Effector memory CD8-positive, alpha-beta T cell (primary cell): ENCODE data around the gene KPNA1.

ENCODE experiments used
- ATAC-seq: fragments of 150-1000 bp; cut with Tn5 transposase; replicated peaks from 2 replicates; pipeline ENCODE4 v1.10.0; 2021; ENCODE audit warnings: mild to moderate bottlenecking, moderate library complexity
- DNase-seq, 3 experiments: peaks; one replicate each; pipeline ENCODE4 v3.0.0; 2021
- H3K27ac Mint-ChIP-seq, 2 donors: one replicate each; pipeline ENCODE4 v1.8.0; 2022; ENCODE audit warnings: mild to moderate bottlenecking in 2 of 2, mixed read lengths in 2 of 2, moderate library complexity in 2 of 2
- H3K27me3 Mint-ChIP-seq, 2 donors: one replicate each; pipeline ENCODE4 v1.8.0; 2022; ENCODE audit warnings: mixed read lengths in 2 of 2
- H3K36me3 Mint-ChIP-seq: one replicate; pipeline ENCODE4 v1.8.0; 2022; ENCODE audit warnings: mild to moderate bottlenecking, moderate library complexity, mixed read lengths; ENCODE audit not compliant: insufficient read depth
- H3K4me1 Mint-ChIP-seq, 2 donors: one replicate each; pipeline ENCODE4 v1.8.0; 2022; ENCODE audit warnings: low read depth in 2 of 2, mixed read lengths in 2 of 2
- H3K4me3 Mint-ChIP-seq, 2 donors: one replicate each; pipeline ENCODE4 v1.8.0; 2022; ENCODE audit warnings: mild to moderate bottlenecking in 2 of 2, mixed read lengths in 2 of 2, moderate library complexity in 2 of 2
- H3K9me3 Mint-ChIP-seq, 2 donors: one replicate each; pipeline ENCODE4 v1.8.0; 2022; ENCODE audit warnings: mixed read lengths in 2 of 2

Gene KPNA1

GRCh38 chr3:122392868-122393844 lies 121.6 kb downstream of the KPNA1 start:
- Mint-ChIP-seq H3K4me3 (no peak overlapping the region), H3K27ac (no peak overlapping the region), H3K9me3 (no peaks in the 10 kb centered on the region), H3K4me1 (peaks cover 0 to 5% of the 10 kb centered on the region in 2 donors), H3K36me3 (peaks cover 6% of the 10 kb centered on the region), H3K27me3 (no peaks in the 10 kb centered on the region)
- peak; percentile 51 for ATAC-seq
- peak in 1 of 3 experiments; percentile 16 for DNase-seq

- Mint-ChIP-seq H3K9me3 (no peaks in the 10 kb centered on the region), H3K27me3 (no peaks in the 10 kb centered on the region), H3K36me3 (peaks cover 6% of the 10 kb centered on the region), H3K27ac (no peak overlapping the region), H3K4me3 (no peak overlapping the region), H3K4me1 (peaks cover 0 to 5% of the 10 kb centered on the region in 2 donors)
- no peak for ATAC-seq
- no peak for DNase-seq
Observed at GRCh38 chr3:122391681-122392446, 122.9 kb downstream of the KPNA1 start.

- no peak for DNase-seq
- no peak overlapping the region for H3K4me3 Mint-ChIP-seq
- no peak for ATAC-seq
- peaks cover 6% of the 10 kb centered on the region for H3K36me3 Mint-ChIP-seq
- peaks cover 0 to 5% of the 10 kb centered on the region in 2 donors for H3K4me1 Mint-ChIP-seq
- H3K27me3 Mint-ChIP-seq, result no peaks in the 10 kb centered on the region
- H3K9me3 Mint-ChIP-seq, result no peaks in the 10 kb centered on the region
- H3K27ac Mint-ChIP-seq, result no peak overlapping the region
Observed at GRCh38 chr3:122390665-122391064, 124.1 kb downstream of the KPNA1 start.

GRCh38 chr3:122389892-122390291 lies 124.8 kb downstream of the KPNA1 start:
- H3K27ac Mint-ChIP-seq, result no peak overlapping the region
- H3K36me3 Mint-ChIP-seq, result peaks cover 6% of the 10 kb centered on the region
- no peak for DNase-seq
- no peak overlapping the region for H3K4me3 Mint-ChIP-seq
- H3K27me3 Mint-ChIP-seq, result no peaks in the 10 kb centered on the region
- no peaks in the 10 kb centered on the region for H3K9me3 Mint-ChIP-seq
- peaks cover 0 to 3% of the 10 kb centered on the region in 2 donors for H3K4me1 Mint-ChIP-seq
- no peak for ATAC-seq

GRCh38 chr3:122389197-122389596 lies 125.5 kb downstream of the KPNA1 start:
- Mint-ChIP-seq H3K27me3 (no peaks in the 10 kb centered on the region), H3K4me3 (no peak overlapping the region), H3K9me3 (no peaks in the 10 kb centered on the region), H3K27ac (no peak overlapping the region), H3K36me3 (peaks cover 8% of the 10 kb centered on the region), H3K4me1 (peaks cover 6 to 7% of the 10 kb centered on the region in 2 donors)
- ATAC-seq, result no peak
- no peak for DNase-seq

- H3K4me3 Mint-ChIP-seq, result no peak overlapping the region
- peaks cover 13 to 15% of the 10 kb centered on the region in 2 donors for H3K4me1 Mint-ChIP-seq
- H3K36me3 Mint-ChIP-seq, result peaks cover 18% of the 10 kb centered on the region
- no peak overlapping the region for H3K27ac Mint-ChIP-seq
- H3K9me3 Mint-ChIP-seq, result no peaks in the 10 kb centered on the region
- no peak for ATAC-seq
- DNase-seq, result no peak
- no peaks in the 10 kb centered on the region for H3K27me3 Mint-ChIP-seq
Observed at GRCh38 chr3:122387709-122388108, 127.0 kb downstream of the KPNA1 start.

GRCh38 chr3:122383771-122384697 lies 130.7 kb downstream of the KPNA1 start, which contains the start of gene FAM162A:
TSS of gene FAM162A (plus strand) at chr3:122384182. CDS start at chr3:122384266, 84 bp downstream.
- H3K4me3 Mint-ChIP-seq, result peak within 1 kb of the TSS; percentile 91 to 92
- peaks cover 17% of the 10 kb centered on the region for H3K36me3 Mint-ChIP-seq
- ATAC-seq (peak; percentile 93), DNase-seq (peak; percentile 90 to 92 (median 92))
- H3K9me3 Mint-ChIP-seq, result no peaks in the 10 kb centered on the region
- H3K27ac Mint-ChIP-seq, result peak within 1 kb of the TSS; percentile 85 to 92
- peaks cover 18% of the 10 kb centered on the region in 2 donors for H3K4me1 Mint-ChIP-seq
- H3K27me3 Mint-ChIP-seq, result no peaks in the 10 kb centered on the region

GRCh38 chr3:122382888-122383666 lies 131.7 kb downstream of the KPNA1 start, which contains the start of gene MIX23:
TSS of gene MIX23 (minus strand) at chr3:122383231. CDS start at chr3:122383224, 7 bp downstream.
- Mint-ChIP-seq H3K36me3 (peaks cover 12% of the 10 kb centered on the region), H3K9me3 (no peaks in the 10 kb centered on the region), H3K4me3 (peak within 1 kb of the TSS; percentile 91 to 92), H3K27me3 (no peaks in the 10 kb centered on the region), H3K4me1 (peaks cover 15 to 18% of the 10 kb centered on the region in 2 donors), H3K27ac (peak within 1 kb of the TSS; percentile 85 to 92)
- peak; percentile 57 for ATAC-seq
- peak; percentile 77 to 84 (median 77) for DNase-seq

GRCh38 chr3:122377975-122378374 lies 136.8 kb downstream of the KPNA1 start:
- Mint-ChIP-seq H3K36me3 (peaks cover 2% of the 10 kb centered on the region), H3K4me3 (no peak overlapping the region), H3K27ac (no peak overlapping the region), H3K9me3 (no peaks in the 10 kb centered on the region), H3K4me1 (peaks cover 8 to 9% of the 10 kb centered on the region in 2 donors), H3K27me3 (no peaks in the 10 kb centered on the region)
- ATAC-seq (no peak), DNase-seq (no peak)

- no peak overlapping the region for H3K27ac Mint-ChIP-seq
- ATAC-seq (no peak), DNase-seq (no peak)
- peaks cover 11% of the 10 kb centered on the region for H3K36me3 Mint-ChIP-seq
- no peaks in the 10 kb centered on the region for H3K27me3 Mint-ChIP-seq
- H3K4me3 Mint-ChIP-seq, result no peak overlapping the region
- no peaks in the 10 kb centered on the region for H3K9me3 Mint-ChIP-seq
- H3K4me1 Mint-ChIP-seq, result peaks cover 0 to 3% of the 10 kb centered on the region in 2 donors
Observed at GRCh38 chr3:122374034-122374433, 140.7 kb downstream of the KPNA1 start.
